ENCODE data around the gene MAPK1. TPM values are rescaled to one million over a fixed set of nuclear protein-coding genes. Genes with fewer than 3 reads are reported as not detected.
A peak's percentile ranks its signal among the peaks of the same experiment; 100 is the strongest.
"Not testable (repeated sequence)": the region's sequence is repeated elsewhere in the genome, so short reads cannot be mapped to it uniquely, and the experiment has no call there.

The MAPK1 gene
- total RNA-seq, 4 donors from 2014 or later, result 45.3 to 122 (median 75.2) TPM

DNA sequence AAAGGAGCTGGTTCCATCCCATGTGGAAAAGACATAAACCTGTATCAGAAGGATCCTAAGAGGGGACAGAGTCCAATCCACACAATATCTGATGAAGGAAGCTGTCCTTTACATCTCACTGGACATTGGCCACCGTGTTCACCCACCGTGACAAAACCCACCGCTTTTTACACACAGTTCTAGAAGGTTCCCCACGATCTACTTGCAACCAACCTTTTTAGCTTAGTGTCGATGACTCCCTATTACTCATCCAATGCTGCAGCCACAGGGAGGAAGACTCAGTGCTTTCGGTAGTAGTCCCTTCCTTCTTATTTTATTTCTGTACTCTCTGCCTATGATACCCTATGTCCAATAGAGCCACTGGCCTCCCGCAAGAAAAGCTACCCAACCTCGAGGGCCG lies 65.4 kb downstream of the MAPK1 start:
- Histone ChIP-seq H3K4me1 (no peaks in the 10 kb centered on the region), H3K27ac (no peak overlapping the region), H3K36me3 (no peaks in the 10 kb centered on the region), H3K4me3 (no peak overlapping the region), H3K9me3 (no peaks in the 10 kb centered on the region), H3K27me3 (no peaks in the 10 kb centered on the region)
- intact Hi-C loops (cut with DNase I; ENCODE audit: low total_unique reads), result no loop called here
- no peak for DNase-seq
- TF ChIP-seq POLR2A (IDR thresholded peaks at IDR 0.05), result no peak
- TF ChIP-seq, protein P1, sequence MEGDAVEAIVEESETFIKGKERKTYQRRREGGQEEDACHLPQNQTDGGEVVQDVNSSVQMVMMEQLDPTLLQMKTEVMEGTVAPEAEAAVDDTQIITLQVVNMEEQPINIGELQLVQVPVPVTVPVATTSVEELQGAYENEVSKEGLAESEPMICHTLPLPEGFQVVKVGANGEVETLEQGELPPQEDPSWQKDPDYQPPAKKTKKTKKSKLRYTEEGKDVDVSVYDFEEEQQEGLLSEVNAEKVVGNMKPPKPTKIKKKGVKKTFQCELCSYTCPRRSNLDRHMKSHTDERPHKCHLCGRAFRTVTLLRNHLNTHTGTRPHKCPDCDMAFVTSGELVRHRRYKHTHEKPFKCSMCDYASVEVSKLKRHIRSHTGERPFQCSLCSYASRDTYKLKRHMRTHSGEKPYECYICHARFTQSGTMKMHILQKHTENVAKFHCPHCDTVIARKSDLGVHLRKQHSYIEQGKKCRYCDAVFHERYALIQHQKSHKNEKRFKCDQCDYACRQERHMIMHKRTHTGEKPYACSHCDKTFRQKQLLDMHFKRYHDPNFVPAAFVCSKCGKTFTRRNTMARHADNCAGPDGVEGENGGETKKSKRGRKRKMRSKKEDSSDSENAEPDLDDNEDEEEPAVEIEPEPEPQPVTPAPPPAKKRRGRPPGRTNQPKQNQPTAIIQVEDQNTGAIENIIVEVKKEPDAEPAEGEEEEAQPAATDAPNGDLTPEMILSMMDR (IDR thresholded peaks at IDR 0.05), result no peak

GRCh38 chr22:21801304-21801644 lies 66.2 kb downstream of the MAPK1 start:
- DNase-seq; H3K27me3 ChIP-seq; H3K27ac ChIP-seq; H3K4me3 ChIP-seq; H3K36me3 ChIP-seq; H3K4me1 ChIP-seq; intact Hi-C loops (cut with DNase I; ENCODE audit: low total_unique reads); H3K9me3 ChIP-seq: not testable (repeated sequence)

- Histone ChIP-seq H3K4me1 (no peaks in the 10 kb centered on the region), H3K27ac (no peak overlapping the region), H3K4me3 (no peak overlapping the region), H3K27me3 (no peaks in the 10 kb centered on the region), H3K36me3 (no peaks in the 10 kb centered on the region), H3K9me3 (no peaks in the 10 kb centered on the region)
- intact Hi-C loops (cut with DNase I; ENCODE audit: low total_unique reads), result no loop called here
- DNase-seq, result no peak
- no peak for TF ChIP-seq POLR2A (IDR thresholded peaks at IDR 0.05)
- TF ChIP-seq, protein P1 (IDR thresholded peaks at IDR 0.05), result no peak
Measured at GRCh38 chr22:21800552-21801303, 66.7 kb downstream of the MAPK1 start.

GRCh38 chr22:21797444-21798221 lies 69.8 kb downstream of the MAPK1 start:
- Histone ChIP-seq H3K27ac (no peak overlapping the region), H3K4me3 (no peak overlapping the region), H3K4me1 (no peaks in the 10 kb centered on the region), H3K9me3 (no peaks in the 10 kb centered on the region), H3K27me3 (no peaks in the 10 kb centered on the region), H3K36me3 (no peaks in the 10 kb centered on the region)
- TF ChIP-seq, protein P1 (IDR thresholded peaks at IDR 0.05), result peak in 1 of 4 experiments; percentile 12
- TF ChIP-seq POLR2A (IDR thresholded peaks at IDR 0.05), result no peak
- intact Hi-C loops (cut with DNase I; ENCODE audit: low total_unique reads), result no loop called here
- no peak for DNase-seq

GRCh38 chr22:21796863-21797262 lies 70.6 kb downstream of the MAPK1 start:
- intact Hi-C loops (cut with DNase I; ENCODE audit: low total_unique reads), result no loop called here
- H3K36me3 ChIP-seq, result no peaks in the 10 kb centered on the region
- no peaks in the 10 kb centered on the region for H3K4me1 ChIP-seq
- no peak overlapping the region for H3K4me3 ChIP-seq
- H3K27ac ChIP-seq, result no peak overlapping the region
- TF ChIP-seq, protein P1 (IDR thresholded peaks at IDR 0.05), result no peak
- TF ChIP-seq POLR2A (IDR thresholded peaks at IDR 0.05), result no peak
- no peak for DNase-seq
- no peaks in the 10 kb centered on the region for H3K27me3 ChIP-seq
- no peaks in the 10 kb centered on the region for H3K9me3 ChIP-seq

Data from uterus (tissue), 4 donors.